ENCODE results near the gene DPP8.
A peak's percentile ranks its signal among the peaks of the same experiment; 100 is the strongest.
"Not testable (repeated sequence)": the region's sequence is repeated elsewhere in the genome, so short reads cannot be mapped to it uniquely, and the experiment has no call there.

The DPP8 gene

DNA sequence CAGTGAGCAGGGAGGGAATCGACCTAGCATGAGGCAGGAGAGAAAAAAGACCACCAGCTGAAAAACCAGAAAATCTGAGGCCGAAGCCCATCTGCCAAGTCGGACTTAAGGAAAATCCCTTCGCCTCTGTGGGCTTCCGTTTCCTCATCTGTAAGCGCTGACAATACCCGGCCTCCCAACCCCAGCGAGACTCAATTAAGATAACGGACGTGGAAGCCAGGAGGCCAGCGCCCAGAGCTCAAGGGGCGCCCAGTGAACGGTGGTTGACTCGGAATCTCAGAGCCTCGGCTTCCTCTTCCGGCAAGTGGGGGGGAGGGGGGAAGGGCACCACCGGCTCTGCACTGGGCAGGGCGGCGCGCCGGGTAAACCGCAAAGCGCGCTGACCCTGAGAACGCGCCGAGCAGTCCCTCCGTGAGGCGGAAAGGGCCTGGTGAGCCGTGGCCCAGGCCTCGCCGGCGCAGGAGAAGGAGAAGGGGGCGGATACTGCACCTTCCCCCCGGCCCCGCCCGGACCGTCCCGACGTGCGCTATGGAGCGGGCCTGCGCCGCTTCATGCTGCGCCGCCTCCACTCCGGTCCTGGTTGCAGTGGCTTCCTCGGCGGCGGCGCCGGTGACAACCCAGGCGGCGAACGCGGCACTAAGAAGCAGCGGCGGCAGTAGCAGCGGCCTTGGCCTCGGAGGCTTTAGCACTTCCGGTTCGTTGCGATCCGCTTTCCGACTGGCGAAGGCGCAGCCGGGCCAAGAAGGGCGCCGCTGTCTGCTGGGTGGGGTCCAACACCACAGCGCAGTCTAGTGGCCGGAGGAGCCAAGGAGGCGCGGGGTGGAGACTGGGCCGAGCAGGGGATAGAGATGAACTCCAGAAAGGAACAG, at the start of gene DPP8:
Gene DPP8 (minus strand): TSS at position 693 of the 869 bp plus-strand sequence. CDS start 5,136 bp downstream, outside the sequence.
- peaks cover 18% of the 10 kb centered on the region for H3K36me3 Mint-ChIP-seq
- DNase-seq: peak; percentile 96
- CTCF ChIA-PET: interaction anchor here (0.7 to 1.3 kb wide), 4 partner anchors 10 to 94 kb away, joined by 3 to 4 read pairs (median 3); partner anchors contain the start of genes HACD3 and INTS14
- no peaks in the 10 kb centered on the region for H3K27me3 Mint-ChIP-seq
- H3K4me3 Mint-ChIP-seq: peak within 1 kb of the TSS; percentile 95
- peak within 1 kb of the TSS; percentile 96 for H3K27ac Mint-ChIP-seq
- peaks cover 36% of the 10 kb centered on the region for H3K4me1 Mint-ChIP-seq
- no peaks in the 10 kb centered on the region for H3K9me3 Mint-ChIP-seq

DNA sequence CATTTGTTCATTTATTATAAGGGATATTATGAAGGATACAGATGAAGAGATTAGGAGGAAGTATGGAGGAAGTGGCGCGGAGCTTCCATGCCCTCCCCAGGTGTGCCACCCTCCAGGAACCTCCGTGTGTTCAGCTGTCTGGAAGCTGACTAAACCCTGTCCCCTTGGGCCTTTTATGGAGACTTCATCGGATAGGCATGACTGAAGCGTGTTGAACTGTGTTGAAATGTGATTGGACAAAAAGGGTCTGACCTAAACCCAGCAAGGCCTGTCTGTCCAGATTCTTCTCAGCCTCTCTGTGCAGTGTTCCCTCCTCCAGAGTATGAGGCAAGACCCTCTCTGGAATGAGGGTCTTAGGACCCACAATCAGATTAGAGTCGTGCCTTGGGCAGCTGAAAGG, 44.4 kb upstream of the DPP8 start:
- Mint-ChIP-seq H3K4me3 (no peak overlapping the region), H3K36me3 (peaks cover 34% of the 10 kb centered on the region), H3K4me1 (no peaks in the 10 kb centered on the region), H3K27me3 (no peaks in the 10 kb centered on the region), H3K27ac (no peak overlapping the region), H3K9me3 (no peaks in the 10 kb centered on the region)
- no peak for DNase-seq
- CTCF ChIA-PET: interaction anchor here (0.6 kb wide), 1 partner anchor 18 kb away, joined by 3 read pairs; no protein-coding TSS in a partner anchor

DNA sequence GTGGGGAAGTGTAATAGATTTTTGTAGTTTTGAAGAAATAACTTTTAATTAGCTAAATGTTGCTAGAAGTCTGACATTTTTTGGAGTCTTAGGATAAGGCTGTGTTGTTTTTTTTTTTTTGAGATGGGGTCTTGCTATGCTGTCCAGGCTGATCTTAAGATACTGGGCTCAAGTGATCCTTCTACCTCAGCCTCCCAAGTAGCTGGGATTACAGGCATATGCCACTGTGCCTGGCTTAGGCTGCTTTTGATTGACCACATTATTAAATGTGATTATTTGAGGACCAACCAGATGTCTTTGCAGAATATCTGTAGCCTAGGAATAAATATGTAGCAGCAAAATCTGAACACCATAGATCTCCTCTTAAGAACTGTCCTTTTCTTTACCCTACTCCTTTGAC, 42.5 kb upstream of the DPP8 start:
- no peak overlapping the region for H3K27ac Mint-ChIP-seq
- no peaks in the 10 kb centered on the region for H3K4me1 Mint-ChIP-seq
- no peaks in the 10 kb centered on the region for H3K27me3 Mint-ChIP-seq
- H3K36me3 Mint-ChIP-seq: peaks cover 35% of the 10 kb centered on the region
- no peak overlapping the region for H3K4me3 Mint-ChIP-seq
- H3K9me3 Mint-ChIP-seq: no peaks in the 10 kb centered on the region
- CTCF ChIA-PET: no interaction called here
- no peak for DNase-seq

DNA sequence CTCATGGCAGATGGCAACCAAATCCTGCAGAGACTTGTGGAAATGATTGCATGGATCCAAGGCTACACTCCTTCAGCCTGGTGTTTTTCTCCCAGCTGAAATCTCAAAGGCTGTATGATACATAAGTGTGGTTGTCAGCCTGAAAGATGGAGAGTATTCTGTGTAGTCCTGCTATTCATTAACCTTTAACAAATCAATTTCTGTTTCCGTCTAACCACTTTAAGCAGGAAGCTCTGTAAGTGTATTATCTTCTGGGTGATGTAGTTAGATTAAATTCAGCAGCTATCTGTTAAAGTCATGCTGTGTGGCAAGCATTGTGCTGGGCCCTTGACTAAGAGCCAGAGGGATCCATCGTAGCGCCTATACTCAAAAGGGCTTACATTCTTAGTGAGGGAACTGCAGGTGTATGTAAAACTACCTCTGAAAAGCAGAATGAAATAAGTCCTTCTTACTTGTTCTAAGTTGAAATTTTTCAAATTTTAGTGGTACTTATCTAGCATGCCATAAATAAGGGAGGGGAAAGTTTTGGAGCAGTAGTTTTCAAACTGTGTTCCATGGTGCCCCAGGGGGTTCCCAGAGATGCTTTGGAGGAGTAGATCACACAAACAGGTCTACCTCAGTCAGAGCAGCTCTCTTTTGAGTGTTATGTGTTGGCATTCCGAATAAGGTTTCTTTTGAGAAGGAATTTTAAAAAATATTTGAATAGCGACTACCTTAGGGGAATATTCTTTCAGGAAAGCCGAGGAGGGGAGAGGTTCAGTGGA, 41.7 kb upstream of the DPP8 start:
- Mint-ChIP-seq H3K9me3 (no peaks in the 10 kb centered on the region), H3K4me3 (no peak overlapping the region), H3K27me3 (no peaks in the 10 kb centered on the region), H3K27ac (no peak overlapping the region), H3K4me1 (no peaks in the 10 kb centered on the region), H3K36me3 (peaks cover 30% of the 10 kb centered on the region)
- no peak for DNase-seq
- CTCF ChIA-PET: no interaction called here

DNA sequence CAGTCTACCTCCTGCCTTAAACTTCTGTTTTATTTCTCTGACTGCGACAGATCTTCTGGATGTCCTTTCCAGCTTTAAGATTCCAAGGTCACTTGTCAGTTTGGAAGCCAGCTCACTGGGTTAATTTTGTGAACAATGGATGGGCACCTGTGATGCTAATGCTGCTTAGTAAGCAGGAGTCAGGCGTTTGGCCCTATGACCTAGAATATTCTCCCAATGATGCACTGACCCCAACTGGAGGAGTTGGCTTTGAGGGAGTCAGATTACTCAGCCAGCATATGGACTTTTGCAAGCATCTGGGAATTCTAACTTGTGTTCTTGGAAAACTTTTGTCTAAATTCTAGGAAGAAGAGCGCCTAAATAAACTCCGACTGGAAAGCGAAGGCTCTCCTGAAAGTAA, 40.8 kb upstream of the DPP8 start:
- no peaks in the 10 kb centered on the region for H3K4me1 Mint-ChIP-seq
- H3K4me3 Mint-ChIP-seq: no peak overlapping the region
- H3K9me3 Mint-ChIP-seq: no peaks in the 10 kb centered on the region
- H3K36me3 Mint-ChIP-seq: peaks cover 31% of the 10 kb centered on the region
- H3K27ac Mint-ChIP-seq: no peak overlapping the region
- CTCF ChIA-PET: no interaction called here
- no peak for DNase-seq
- H3K27me3 Mint-ChIP-seq: no peaks in the 10 kb centered on the region

DNA sequence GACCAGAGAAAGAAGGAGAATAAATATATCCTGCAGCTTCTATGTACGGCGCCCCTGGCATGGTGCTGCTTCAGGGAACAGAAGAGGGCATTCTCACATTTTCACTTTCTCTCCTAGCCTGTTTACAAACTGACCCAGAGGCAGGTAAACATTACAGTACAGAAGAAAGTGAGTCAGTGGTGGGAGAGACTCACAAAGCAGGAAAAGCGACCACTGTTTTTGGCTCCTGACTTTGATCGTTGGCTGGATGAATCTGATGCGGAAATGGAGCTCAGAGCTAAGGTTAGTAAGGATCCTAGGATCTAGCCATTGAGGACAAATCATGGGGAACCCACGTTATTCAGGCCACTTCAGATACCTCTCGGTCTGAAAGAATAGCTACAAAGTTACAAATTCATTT, 39.1 kb upstream of the DPP8 start:
- no peak for DNase-seq
- no peak overlapping the region for H3K4me3 Mint-ChIP-seq
- CTCF ChIA-PET: no interaction called here
- no peak overlapping the region for H3K27ac Mint-ChIP-seq
- H3K27me3 Mint-ChIP-seq: no peaks in the 10 kb centered on the region
- no peaks in the 10 kb centered on the region for H3K4me1 Mint-ChIP-seq
- H3K9me3 Mint-ChIP-seq: no peaks in the 10 kb centered on the region
- peaks cover 33% of the 10 kb centered on the region for H3K36me3 Mint-ChIP-seq

DNA sequence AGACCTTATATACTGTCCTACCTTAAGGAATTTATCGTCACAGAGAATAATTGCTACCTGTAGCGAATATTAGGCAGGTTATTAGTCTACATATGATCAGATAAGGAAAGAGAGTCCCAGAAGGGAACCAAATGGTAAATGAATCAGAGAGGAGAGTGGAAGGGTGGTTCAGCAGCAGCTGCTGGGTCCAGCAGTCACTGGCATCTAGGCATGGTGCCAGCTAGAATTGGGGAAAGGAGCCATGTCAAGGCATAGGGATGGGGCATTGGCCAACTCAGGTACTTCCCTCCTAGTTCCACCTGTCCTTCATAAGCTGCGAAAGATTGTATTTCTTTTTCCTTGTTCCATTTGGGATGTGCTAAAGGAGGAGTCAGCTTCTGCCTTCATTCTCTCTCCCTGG, 36.2 kb upstream of the DPP8 start:
- no peaks in the 10 kb centered on the region for H3K27me3 Mint-ChIP-seq
- H3K4me1 Mint-ChIP-seq: peaks cover 10% of the 10 kb centered on the region
- H3K9me3 Mint-ChIP-seq: no peaks in the 10 kb centered on the region
- CTCF ChIA-PET: no interaction called here
- no peak overlapping the region for H3K4me3 Mint-ChIP-seq
- no peak for DNase-seq
- H3K36me3 Mint-ChIP-seq: peaks cover 25% of the 10 kb centered on the region
- H3K27ac Mint-ChIP-seq: no peak overlapping the region

DNA sequence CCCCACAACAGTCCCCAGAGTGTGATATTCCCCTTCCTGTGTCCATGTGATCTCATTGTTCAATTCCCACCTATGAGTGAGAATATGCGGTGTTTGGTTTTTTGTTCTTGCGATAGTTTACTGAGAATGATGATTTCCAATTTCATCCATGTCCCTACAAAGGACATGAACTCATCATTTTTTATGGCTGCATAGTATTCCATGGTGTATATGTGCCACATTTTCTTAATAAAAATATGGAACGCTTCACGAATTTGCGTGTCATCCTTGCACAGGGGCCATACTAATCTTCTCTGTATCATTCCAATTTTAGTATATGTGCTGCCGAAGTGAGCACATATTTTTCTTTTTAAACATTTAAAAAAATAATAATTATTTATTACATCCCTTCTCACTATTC, 35.4 kb upstream of the DPP8 start:
- CTCF ChIA-PET: interaction anchor here (0.7 kb wide), 1 partner anchor 597 kb away, joined by 3 read pairs; no protein-coding TSS in a partner anchor
- not testable (repeated sequence) for H3K27me3 Mint-ChIP-seq, H3K9me3 Mint-ChIP-seq, DNase-seq, H3K4me3 Mint-ChIP-seq, H3K27ac Mint-ChIP-seq
- peaks cover 10% of the 10 kb centered on the region for H3K4me1 Mint-ChIP-seq
- peaks cover 23% of the 10 kb centered on the region for H3K36me3 Mint-ChIP-seq

DNA sequence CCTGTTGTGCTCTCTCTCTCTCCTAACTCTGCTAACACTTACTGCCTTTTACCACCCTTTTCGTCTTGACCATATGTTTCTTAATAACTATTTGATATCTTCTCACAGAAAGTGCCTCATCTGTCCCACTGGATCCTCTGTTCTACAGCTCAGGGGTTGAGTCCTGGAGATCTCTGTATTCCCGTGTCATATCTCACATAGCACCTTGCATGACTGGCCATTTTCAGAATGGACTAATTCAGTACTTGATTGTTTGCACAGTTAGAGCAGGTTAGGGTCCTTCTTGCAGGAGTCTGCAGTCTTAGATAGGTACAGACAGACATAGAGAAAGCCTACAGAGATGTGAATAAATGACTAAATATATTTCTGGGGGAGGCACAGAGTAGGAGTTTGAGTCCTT, 33.7 kb upstream of the DPP8 start:
- CTCF ChIA-PET: no interaction called here
- Mint-ChIP-seq H3K27me3 (no peaks in the 10 kb centered on the region), H3K9me3 (no peaks in the 10 kb centered on the region), H3K27ac (no peak overlapping the region), H3K4me1 (peaks cover 10% of the 10 kb centered on the region), H3K4me3 (no peak overlapping the region), H3K36me3 (peaks cover 13% of the 10 kb centered on the region)
- no peak for DNase-seq

DNA sequence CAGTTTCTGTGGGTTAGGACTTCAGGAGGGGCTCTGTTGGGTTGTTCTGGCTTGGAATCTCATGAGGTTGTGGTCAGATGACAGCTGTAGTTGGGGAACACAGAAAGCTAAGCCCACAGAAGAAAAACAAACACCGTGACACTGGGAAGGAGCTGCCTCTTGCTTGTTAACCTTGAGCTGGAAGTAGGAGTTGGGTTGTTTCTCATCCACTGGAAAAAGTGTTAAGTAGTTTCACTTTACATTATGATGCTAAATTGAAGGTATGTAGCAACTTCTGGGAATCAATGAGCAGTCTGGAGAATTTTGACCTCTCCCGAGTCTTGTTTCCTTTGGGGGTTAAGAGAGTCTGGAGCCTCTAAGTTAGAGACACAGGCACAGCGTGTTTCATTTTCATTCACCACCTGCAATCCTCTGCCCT, 33.2 kb upstream of the DPP8 start:
- H3K9me3 Mint-ChIP-seq: no peaks in the 10 kb centered on the region
- peaks cover 13% of the 10 kb centered on the region for H3K36me3 Mint-ChIP-seq
- peaks cover 10% of the 10 kb centered on the region for H3K4me1 Mint-ChIP-seq
- H3K27ac Mint-ChIP-seq: no peak overlapping the region
- DNase-seq: no peak
- no peaks in the 10 kb centered on the region for H3K27me3 Mint-ChIP-seq
- no peak overlapping the region for H3K4me3 Mint-ChIP-seq
- CTCF ChIA-PET: no interaction called here

DNA sequence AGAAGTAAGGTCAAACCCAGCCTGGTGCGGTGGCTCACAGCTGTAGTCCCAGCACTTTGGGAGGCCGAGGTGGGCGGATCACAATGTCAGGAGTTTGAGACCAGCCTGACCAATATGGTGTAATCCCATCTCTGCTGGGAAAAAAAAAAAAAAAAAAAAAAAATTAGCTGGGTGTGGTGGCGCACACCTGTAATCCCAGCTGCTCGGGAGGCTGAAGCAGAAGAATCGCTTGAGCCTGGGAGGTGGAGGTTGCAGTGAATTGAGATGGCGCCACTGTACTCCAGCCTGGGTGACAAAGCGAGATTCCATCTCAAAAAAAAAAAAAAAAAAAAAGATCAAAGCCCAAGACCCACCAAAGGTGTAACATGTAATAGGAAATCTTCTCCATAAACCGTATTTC, 31.8 kb upstream of the DPP8 start:
- H3K27me3 Mint-ChIP-seq, H3K27ac Mint-ChIP-seq, CTCF ChIA-PET, DNase-seq, H3K9me3 Mint-ChIP-seq, H3K4me3 Mint-ChIP-seq: not testable (repeated sequence)
- Mint-ChIP-seq H3K4me1 (peaks cover 10% of the 10 kb centered on the region), H3K36me3 (peaks cover 10% of the 10 kb centered on the region)

DNA sequence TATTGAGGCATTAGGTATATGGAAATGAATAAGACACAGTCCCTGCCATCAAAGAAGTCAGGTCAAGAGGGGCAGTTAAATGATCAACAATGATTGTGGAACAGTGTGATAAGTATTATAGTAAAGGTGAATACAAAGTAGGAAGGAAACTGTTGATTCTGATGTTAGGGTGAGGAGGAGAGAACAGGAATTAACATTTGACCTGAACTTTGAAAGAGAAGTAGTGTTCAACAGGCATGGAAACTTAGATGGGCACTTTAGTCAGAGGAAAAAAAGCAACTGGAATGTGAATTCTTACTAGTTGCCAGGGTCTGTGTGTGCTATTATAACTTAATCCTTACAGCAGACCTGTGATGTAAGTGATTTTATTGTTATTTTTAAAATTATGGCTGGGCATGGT, 30.4 kb upstream of the DPP8 start:
- H3K36me3 Mint-ChIP-seq: peaks cover 3% of the 10 kb centered on the region
- CTCF ChIA-PET: no interaction called here
- H3K4me3 Mint-ChIP-seq: no peak overlapping the region
- no peaks in the 10 kb centered on the region for H3K9me3 Mint-ChIP-seq
- H3K4me1 Mint-ChIP-seq: peaks cover 10% of the 10 kb centered on the region
- no peaks in the 10 kb centered on the region for H3K27me3 Mint-ChIP-seq
- no peak for DNase-seq
- H3K27ac Mint-ChIP-seq: no peak overlapping the region

DNA sequence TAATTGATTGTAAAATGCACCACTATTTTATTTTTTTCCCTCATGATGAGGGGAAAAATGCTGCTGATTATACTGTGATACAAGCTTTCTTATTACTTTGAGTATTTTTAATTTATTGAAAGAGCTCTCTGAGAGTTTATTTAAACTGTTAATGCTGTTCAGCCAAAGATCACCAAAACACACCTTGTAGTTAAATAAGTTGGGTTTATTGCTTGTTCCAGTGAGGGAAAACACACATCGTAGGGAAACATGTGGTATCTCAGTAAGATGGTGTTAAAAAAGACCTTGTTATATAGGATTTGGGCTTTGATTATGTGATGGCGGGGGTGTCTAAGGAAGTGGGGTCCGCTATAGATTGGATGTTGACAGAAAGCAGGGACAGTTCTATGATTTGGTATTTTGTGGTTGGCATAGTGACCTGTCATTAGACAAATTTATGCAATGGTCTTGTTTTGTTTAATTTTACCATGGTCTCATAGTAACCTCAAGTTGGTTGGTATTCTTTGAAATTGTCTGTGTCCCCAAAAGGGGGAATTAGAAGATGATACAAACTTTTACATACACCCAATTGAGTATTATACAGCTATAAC, 23.8 kb upstream of the DPP8 start:
- H3K36me3 Mint-ChIP-seq: peaks cover 6% of the 10 kb centered on the region
- H3K4me3 Mint-ChIP-seq: no peak overlapping the region
- no peak for DNase-seq
- CTCF ChIA-PET: no interaction called here
- H3K27ac Mint-ChIP-seq: peak overlapping the region; percentile 6
- H3K4me1 Mint-ChIP-seq: no peaks in the 10 kb centered on the region
- H3K27me3 Mint-ChIP-seq: no peaks in the 10 kb centered on the region
- no peaks in the 10 kb centered on the region for H3K9me3 Mint-ChIP-seq

DNA sequence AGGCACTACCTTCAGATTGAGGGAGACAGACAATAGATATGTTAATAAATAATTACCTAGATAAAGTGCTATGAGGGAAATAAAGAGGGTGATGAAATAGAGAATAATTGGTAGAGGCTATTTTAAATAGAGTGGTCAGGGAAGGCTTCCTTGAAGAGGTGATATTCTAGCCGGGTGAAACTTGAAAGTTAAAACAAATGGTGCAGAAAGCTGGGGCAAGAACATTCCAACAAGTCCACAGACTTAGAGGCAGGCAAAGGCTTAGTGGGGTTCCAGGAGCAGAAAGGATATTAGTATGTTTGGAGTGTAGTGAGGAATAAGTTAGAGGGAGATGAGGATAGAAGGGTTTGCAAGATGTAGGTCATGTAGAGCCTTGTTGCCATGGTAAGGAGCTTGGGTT, 22.8 kb upstream of the DPP8 start:
- peaks cover 7% of the 10 kb centered on the region for H3K36me3 Mint-ChIP-seq
- H3K27ac Mint-ChIP-seq: no peak overlapping the region
- no peaks in the 10 kb centered on the region for H3K9me3 Mint-ChIP-seq
- no peak overlapping the region for H3K4me3 Mint-ChIP-seq
- no peaks in the 10 kb centered on the region for H3K4me1 Mint-ChIP-seq
- DNase-seq: no peak
- CTCF ChIA-PET: no interaction called here
- H3K27me3 Mint-ChIP-seq: no peaks in the 10 kb centered on the region

Measured in activated naive CD4-positive, alpha-beta T cell treated with anti-CD3 and anti-CD28 coated beads, Interleukin-2, amount 10 ng/mL, durations not matched to agents 7 days and 5 days (primary cell).